ENCODE data around the gene SLC18A3.

SLC18A3 gene

GRCh38 chr10:49610114-49610457 lies at the start of gene SLC18A3:
TSS of gene SLC18A3 (plus strand) at chr10:49610310. CDS start at chr10:49610741, 431 bp downstream.
- no peak within 1 kb of the TSS for H3K4me3 ChIP-seq (replicated peaks; ENCODE audit: low read depth, low read length)
- no peak for DNase-seq (ENCODE audit: low read depth)
- TF ChIP-seq, protein P1, sequence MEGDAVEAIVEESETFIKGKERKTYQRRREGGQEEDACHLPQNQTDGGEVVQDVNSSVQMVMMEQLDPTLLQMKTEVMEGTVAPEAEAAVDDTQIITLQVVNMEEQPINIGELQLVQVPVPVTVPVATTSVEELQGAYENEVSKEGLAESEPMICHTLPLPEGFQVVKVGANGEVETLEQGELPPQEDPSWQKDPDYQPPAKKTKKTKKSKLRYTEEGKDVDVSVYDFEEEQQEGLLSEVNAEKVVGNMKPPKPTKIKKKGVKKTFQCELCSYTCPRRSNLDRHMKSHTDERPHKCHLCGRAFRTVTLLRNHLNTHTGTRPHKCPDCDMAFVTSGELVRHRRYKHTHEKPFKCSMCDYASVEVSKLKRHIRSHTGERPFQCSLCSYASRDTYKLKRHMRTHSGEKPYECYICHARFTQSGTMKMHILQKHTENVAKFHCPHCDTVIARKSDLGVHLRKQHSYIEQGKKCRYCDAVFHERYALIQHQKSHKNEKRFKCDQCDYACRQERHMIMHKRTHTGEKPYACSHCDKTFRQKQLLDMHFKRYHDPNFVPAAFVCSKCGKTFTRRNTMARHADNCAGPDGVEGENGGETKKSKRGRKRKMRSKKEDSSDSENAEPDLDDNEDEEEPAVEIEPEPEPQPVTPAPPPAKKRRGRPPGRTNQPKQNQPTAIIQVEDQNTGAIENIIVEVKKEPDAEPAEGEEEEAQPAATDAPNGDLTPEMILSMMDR (IDR thresholded peaks at IDR 0.05; ENCODE audit: low read length, missing control alignments), result no peak

DNA sequence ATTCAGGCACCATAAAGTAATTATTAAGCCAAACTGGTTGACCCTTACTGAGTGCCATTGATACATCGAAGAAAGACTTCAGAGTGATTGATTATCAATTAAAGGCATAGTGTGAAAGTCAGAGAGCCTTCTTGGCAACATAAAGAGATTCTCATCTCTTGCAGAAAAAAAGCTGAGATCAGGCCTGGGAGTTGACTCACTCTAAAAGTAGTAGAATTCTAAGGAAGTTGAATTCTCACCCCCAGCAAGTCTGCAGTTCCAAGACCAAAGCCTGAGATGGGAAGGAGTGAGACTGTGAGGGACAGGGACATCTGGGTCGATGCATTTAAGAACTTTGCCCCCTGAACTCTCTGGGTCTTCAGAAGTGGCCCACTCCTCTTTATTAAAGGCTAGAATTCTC lies 49.6 kb upstream of the SLC18A3 start:
- H3K4me3 ChIP-seq (replicated peaks; ENCODE audit: low read depth, low read length), result no peak overlapping the region
- DNase-seq (ENCODE audit: low read depth), result no peak
- TF ChIP-seq, protein P1 (IDR thresholded peaks at IDR 0.05; ENCODE audit: low read length, missing control alignments), result no peak

GRCh38 chr10:49562893-49563292 lies 47.2 kb upstream of the SLC18A3 start:
- TF ChIP-seq, protein P1 (IDR thresholded peaks at IDR 0.05; ENCODE audit: low read length, missing control alignments), result no peak
- H3K4me3 ChIP-seq (replicated peaks; ENCODE audit: low read depth, low read length), result no peak overlapping the region
- DNase-seq (ENCODE audit: low read depth), result no peak

DNA sequence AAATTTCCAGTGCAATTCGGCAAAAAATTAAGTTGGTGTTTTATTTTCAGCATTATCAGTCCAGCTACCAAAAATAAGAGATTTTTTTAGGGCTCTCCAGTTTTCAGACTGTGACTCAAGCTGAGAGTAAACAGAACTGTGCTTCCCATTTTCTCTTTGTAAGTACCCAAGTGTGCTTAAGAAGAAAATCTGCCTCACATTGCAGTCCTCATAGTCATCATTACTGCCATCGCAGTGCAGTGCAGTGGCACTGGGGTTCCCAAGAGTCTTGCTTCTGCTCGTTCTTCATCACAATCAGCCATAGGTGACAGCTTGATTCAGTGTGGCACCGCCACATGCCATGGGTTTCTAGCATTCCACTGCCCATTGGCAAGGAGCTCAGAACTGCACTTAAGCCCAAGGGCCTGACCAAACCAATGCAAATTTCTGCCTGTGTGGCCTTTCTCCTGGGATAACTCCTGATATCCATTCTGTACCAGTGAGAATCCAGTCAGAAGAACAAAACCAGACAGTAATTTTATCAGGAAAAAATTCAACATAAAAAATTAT lies 45.6 kb upstream of the SLC18A3 start:
- no peak overlapping the region for H3K4me3 ChIP-seq (replicated peaks; ENCODE audit: low read depth, low read length)
- TF ChIP-seq, protein P1 (IDR thresholded peaks at IDR 0.05; ENCODE audit: low read length, missing control alignments), result no peak
- no peak for DNase-seq (ENCODE audit: low read depth)

DNA sequence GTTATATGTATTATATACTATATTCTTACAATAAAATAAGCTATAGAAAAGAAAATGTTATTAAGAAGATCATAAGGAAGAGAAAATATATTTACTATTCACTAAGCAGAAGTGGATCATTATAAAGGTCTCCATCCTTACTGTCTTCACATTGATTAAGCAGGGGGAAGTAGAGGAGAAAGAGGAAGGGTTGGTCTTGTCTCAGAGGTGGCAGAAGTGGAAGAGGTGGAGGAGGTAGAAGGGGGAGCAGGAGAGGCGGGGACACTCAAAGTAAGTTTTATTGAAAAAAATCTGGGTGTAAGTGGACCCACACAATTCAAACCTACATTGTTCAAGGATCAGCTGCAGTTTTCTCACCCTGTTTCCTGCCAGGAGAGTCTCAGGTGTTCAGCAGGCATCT lies 42.3 kb upstream of the SLC18A3 start:
- DNase-seq (ENCODE audit: low read depth), result no peak
- TF ChIP-seq, protein P1 (IDR thresholded peaks at IDR 0.05; ENCODE audit: low read length, missing control alignments), result no peak
- no peak overlapping the region for H3K4me3 ChIP-seq (replicated peaks; ENCODE audit: low read depth, low read length)

DNA sequence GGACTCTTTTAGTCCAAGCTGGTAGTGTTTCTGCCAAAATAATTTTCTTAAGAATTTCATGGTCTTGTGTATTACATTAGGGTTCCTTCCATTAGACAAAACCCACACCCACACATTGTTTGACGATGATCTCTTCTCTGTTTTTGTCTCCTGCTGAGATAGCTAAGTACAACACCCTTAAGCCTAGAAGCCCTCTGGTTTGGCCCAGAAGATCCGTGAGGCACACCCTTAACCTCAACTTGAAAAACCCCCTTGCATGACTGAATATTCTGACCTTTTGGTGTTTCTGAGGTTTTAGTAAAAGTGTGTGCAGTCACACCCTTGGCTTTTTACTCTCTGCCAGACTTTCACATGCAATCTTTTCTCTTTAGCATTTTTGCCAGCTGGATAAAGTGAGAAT lies 41.9 kb upstream of the SLC18A3 start:
- TF ChIP-seq, protein P1 (IDR thresholded peaks at IDR 0.05; ENCODE audit: low read length, missing control alignments), result no peak
- peak; percentile 65 for DNase-seq (ENCODE audit: low read depth)
- H3K4me3 ChIP-seq (replicated peaks; ENCODE audit: low read depth, low read length), result no peak overlapping the region

- H3K4me3 ChIP-seq (replicated peaks; ENCODE audit: low read depth, low read length), result no peak overlapping the region
- DNase-seq (ENCODE audit: low read depth), result peak; percentile 84
- TF ChIP-seq, protein P1 (IDR thresholded peaks at IDR 0.05; ENCODE audit: low read length, missing control alignments), result no peak
Measured at GRCh38 chr10:49569031-49569631, 41.0 kb upstream of the SLC18A3 start.
